Endothelial cell of umbilical vein (primary cell): ENCODE measurements around the gene OR10H1. TPM values are rescaled to one million over a fixed set of nuclear protein-coding genes. Genes with fewer than 3 reads are reported as not detected.

ENCODE experiments used
- BruUV-seq: library from RNA; stranded (reverse); fragments of 400-500 nt; replicated peaks from 2 replicates; lab custom pipeline; 2021; lab: Mats Ljungman, UMichigan
- CTCF ChIA-PET: fragments of 300-600, 350-600 bp; sonication (Branson Sonifier 250); formaldehyde crosslinking; loops from one replicate; lab custom pipeline; 2021; ENCODE audit warnings: antibody characterized with exemption, inconsistent platforms; lab: Charles Lee
- POLR2A ChIA-PET: fragments of 300-600, 350-600 bp; sonication (Branson Sonifier 250); formaldehyde crosslinking; loops from one replicate; lab custom pipeline; 2021; ENCODE audit warnings: antibody characterized with exemption, inconsistent platforms; lab: Charles Lee
- DNase-seq: peaks from one replicate; pipeline ENCODE4 v3.0.0-alpha.2; 2011; ENCODE audit warnings: low read depth, low spot score
- FAIRE-seq: peaks from 2 replicates; lab custom pipeline; 2011; peaks lifted over from hg19 to GRCh38; lab: Jason Lieb, UNC
- H2AFZ ChIP-seq: 2 replicates; pipeline ENCODE4 v1.6.0; 2012; ENCODE audit warnings: low read depth, low read length, control low read depth, inconsistent platforms
- H3K27ac ChIP-seq: 2 replicates; pipeline ENCODE4 v1.5.1; 2011; ENCODE audit warnings: low read depth, mild to moderate bottlenecking, control low read depth, low read length, moderate library complexity; ENCODE audit not compliant: insufficient read depth
- H3K27me3 ChIP-seq, 2 experiments: 2 replicates each; pipeline versions ENCODE4 v1.6.0 to v1.6.1; 2011; ENCODE audit warnings: low read length in 2 of 2, mixed read lengths in 1 of 2; ENCODE audit not compliant: control insufficient read depth in 2 of 2, insufficient read depth in 2 of 2
- H3K36me3 ChIP-seq, 2 experiments: 2 replicates in 1 of 2; 3 replicates in 1 of 2; pipeline ENCODE4 v1.5.1; 2011; ENCODE audit warnings: low read length in 2 of 2, mild to moderate bottlenecking in 1 of 2, moderate library complexity in 1 of 2; ENCODE audit not compliant: control insufficient read depth in 2 of 2, insufficient read depth in 2 of 2; ENCODE audit errors: extremely low read depth in 1 of 2
- H3K4me1 ChIP-seq: 3 replicates; pipeline ENCODE4 v1.5.1; 2011; ENCODE audit warnings: mild to moderate bottlenecking, low read length; ENCODE audit not compliant: control insufficient read depth, insufficient read depth; ENCODE audit errors: extremely low read depth
- H3K4me2 ChIP-seq: 2 replicates; pipeline ENCODE4 v1.6.1; 2011; ENCODE audit warnings: low read length, control low read depth, mixed read lengths; ENCODE audit not compliant: insufficient read depth
- H3K4me3 ChIP-seq, 3 experiments: fragments of 200-600 bp in 1 of 3; sonication (generic), shearing (Covaris generic) in 1 of 3; replicated peaks in 1 of 3; 2 replicates each; pipeline ENCODE4 v1.5.1; 2011 to 2016; ENCODE audit warnings: control low read depth in 3 of 3, low read length in 3 of 3, mild to moderate bottlenecking in 2 of 3, inconsistent platforms in 1 of 3, low read depth in 1 of 3, moderate library complexity in 1 of 3; ENCODE audit not compliant: insufficient read depth in 1 of 3
- H3K79me2 ChIP-seq: 2 replicates; pipeline ENCODE4 v1.6.0; 2012; ENCODE audit warnings: low read length, inconsistent platforms; ENCODE audit not compliant: control insufficient read depth, insufficient read depth
- H3K9ac ChIP-seq: replicated peaks from 2 replicates; pipeline ENCODE3; 2011; ENCODE audit warnings: low read length, control low read depth; ENCODE audit not compliant: insufficient read depth; ENCODE audit errors: extremely low read depth
- H3K9me1 ChIP-seq: replicated peaks from 3 replicates; pipeline ENCODE4 v1.6.0; 2011; ENCODE audit warnings: mild to moderate bottlenecking, low read length; ENCODE audit not compliant: control insufficient read depth, insufficient read depth; ENCODE audit errors: extremely low read depth
- H3K9me3 ChIP-seq: replicated peaks from 2 replicates; pipeline ENCODE4 v1.5.1; 2012; ENCODE audit warnings: low read length, inconsistent platforms; ENCODE audit not compliant: control insufficient read depth, insufficient read depth
- H4K20me1 ChIP-seq: replicated peaks from 2 replicates; pipeline ENCODE3; 2011; ENCODE audit warnings: mild to moderate bottlenecking, low read length; ENCODE audit not compliant: control insufficient read depth, insufficient read depth; ENCODE audit errors: extremely low read depth
- EZH2 ChIP-seq: IDR thresholded peaks from 2 replicates; pipeline ENCODE4 v1.6.1; 2012; ENCODE audit warnings: borderline replicate concordance, low read depth, mild to moderate bottlenecking, moderate library complexity, low read length, inconsistent platforms; ENCODE audit not compliant: severe bottlenecking
- FOS ChIP-seq: IDR thresholded peaks from 2 replicates; pipeline ENCODE4 v1.6.1; 2011; ENCODE audit warnings: mild to moderate bottlenecking, low read length, moderate library complexity, borderline replicate concordance; ENCODE audit not compliant: insufficient read depth
- GATA2 ChIP-seq: IDR thresholded peaks from 2 replicates; pipeline ENCODE4 v1.7.0; 2011; ENCODE audit warnings: low read depth, mild to moderate bottlenecking, moderate library complexity, mixed read lengths, low read length; ENCODE audit not compliant: insufficient read length, insufficient read depth
- JUN ChIP-seq: IDR thresholded peaks from 2 replicates; pipeline ENCODE4 v1.6.1; 2011; ENCODE audit warnings: borderline replicate concordance, low read depth; ENCODE audit not compliant: insufficient read length, insufficient read depth
- MAX ChIP-seq: IDR thresholded peaks from 2 replicates; pipeline ENCODE4 v1.6.1; 2011; ENCODE audit not compliant: insufficient read depth, insufficient read length
- MYC ChIP-seq: IDR thresholded peaks from one replicate; pipeline ENCODE4 v1.6.1; 2011; ENCODE audit warnings: mild to moderate bottlenecking, low read depth, low read length
- POLR2A ChIP-seq: IDR thresholded peaks from 2 replicates; pipeline ENCODE4 v1.6.1; 2012; ENCODE audit warnings: low read depth, mild to moderate bottlenecking, control low read depth, low read length
- POLR2AphosphoS5 ChIP-seq: IDR thresholded peaks from 2 replicates; pipeline ENCODE4 v1.6.1; 2012; ENCODE audit warnings: low read depth, mild to moderate bottlenecking, control low read depth, low read length, moderate library complexity; ENCODE audit not compliant: insufficient read depth
- dilution Hi-C: fragments of 300-500 bp; cut with MboI; formaldehyde crosslinking; loops from one replicate; pipeline ENCODE4 v1.15.0; 2019; ENCODE audit warnings: low sequenced_read_pairs; ENCODE audit not compliant: extremely low pct_ligation_motif_present
- intact Hi-C: fragments of 100-400 bp; cut with micrococcal nuclease; formaldehyde crosslinking; loops from one replicate; pipeline ENCODE4 v1.10.0; 2022
- polyA plus RNA-seq, 4 experiments: library from polyadenylated mRNA; depleted of rRNA in 3 of 4; stranded (reverse) in 3 of 4; unstranded in 1 of 4; fragments of >200 nt; gene quantifications; 2 replicates each; pipeline versions ENCODE4 v1.2.1 to v1.2.3, GENCODE V29; 2011 to 2012; ENCODE audit warnings: missing spikeins in 1 of 4
- total RNA-seq: library from RNA; stranded (reverse); gene quantifications from 2 replicates; pipeline ENCODE4 v1.2.3, GENCODE V29; 2021
- TF ChIP-seq, protein P1 (sequence below), 2 donors: IDR thresholded peaks; 1 replicate in 1 of 2; 2 replicates in 1 of 2; pipeline ENCODE4 v1.5.1; 2011; ENCODE audit warnings: low read length in 2 of 2, mild to moderate bottlenecking in 2 of 2, moderate library complexity in 2 of 2, control low read depth in 1 of 2, inconsistent platforms in 1 of 2, low read depth in 1 of 2; ENCODE audit not compliant: insufficient read depth in 1 of 2; ENCODE audit errors: extremely low read depth in 1 of 2

Gene OR10H1
- total and polyA plus RNA-seq, 2 donors (not counting 3 experiments of a cell fraction or from before 2014, with no cell fraction given): not detected

- Histone ChIP-seq H3K79me2 (no peaks in the 10 kb centered on the region), H3K4me2 (no peak overlapping the region), H3K9ac (no peak overlapping the region), H2AFZ (no peak overlapping the region), H3K36me3 (no peaks in the 10 kb centered on the region), H4K20me1 (no peaks in the 10 kb centered on the region), H3K27ac (no peak overlapping the region), H3K4me1 (no peaks in the 10 kb centered on the region), H3K27me3 (no peaks in the 10 kb centered on the region), H3K4me3 (no peak overlapping the region), H3K9me1 (no peaks in the 10 kb centered on the region), H3K9me3 (no peaks in the 10 kb centered on the region)
- FAIRE-seq: no peak
- TF ChIP-seq, protein P1, sequence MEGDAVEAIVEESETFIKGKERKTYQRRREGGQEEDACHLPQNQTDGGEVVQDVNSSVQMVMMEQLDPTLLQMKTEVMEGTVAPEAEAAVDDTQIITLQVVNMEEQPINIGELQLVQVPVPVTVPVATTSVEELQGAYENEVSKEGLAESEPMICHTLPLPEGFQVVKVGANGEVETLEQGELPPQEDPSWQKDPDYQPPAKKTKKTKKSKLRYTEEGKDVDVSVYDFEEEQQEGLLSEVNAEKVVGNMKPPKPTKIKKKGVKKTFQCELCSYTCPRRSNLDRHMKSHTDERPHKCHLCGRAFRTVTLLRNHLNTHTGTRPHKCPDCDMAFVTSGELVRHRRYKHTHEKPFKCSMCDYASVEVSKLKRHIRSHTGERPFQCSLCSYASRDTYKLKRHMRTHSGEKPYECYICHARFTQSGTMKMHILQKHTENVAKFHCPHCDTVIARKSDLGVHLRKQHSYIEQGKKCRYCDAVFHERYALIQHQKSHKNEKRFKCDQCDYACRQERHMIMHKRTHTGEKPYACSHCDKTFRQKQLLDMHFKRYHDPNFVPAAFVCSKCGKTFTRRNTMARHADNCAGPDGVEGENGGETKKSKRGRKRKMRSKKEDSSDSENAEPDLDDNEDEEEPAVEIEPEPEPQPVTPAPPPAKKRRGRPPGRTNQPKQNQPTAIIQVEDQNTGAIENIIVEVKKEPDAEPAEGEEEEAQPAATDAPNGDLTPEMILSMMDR (IDR thresholded peaks at IDR 0.05; ENCODE audit: extremely low read depth in 1 of 2, insufficient read depth in 1 of 2, low read depth in 1 of 2, low read length in 2 of 2): no peak
- TF ChIP-seq FOS: no peak
- no peak for TF ChIP-seq JUN
- TF ChIP-seq MAX: no peak
- no peak for TF ChIP-seq GATA2
- no peak for TF ChIP-seq EZH2
- TF ChIP-seq POLR2AphosphoS5: no peak
- TF ChIP-seq MYC: no peak
- no peak for TF ChIP-seq POLR2A
- DNase-seq: no peak
- dilution Hi-C loops (no loop called here), intact Hi-C loops (no loop called here)
- CTCF ChIA-PET: no interaction called here
- BruUV-seq: no TSS peak
- POLR2A ChIA-PET: no interaction called here
These were observed 49.4 kb upstream of the OR10H1 start for GRCh38 chr19:15864824-15865223.
